ENCODE measurements around the gene BNC2.

Gene BNC2

DNA sequence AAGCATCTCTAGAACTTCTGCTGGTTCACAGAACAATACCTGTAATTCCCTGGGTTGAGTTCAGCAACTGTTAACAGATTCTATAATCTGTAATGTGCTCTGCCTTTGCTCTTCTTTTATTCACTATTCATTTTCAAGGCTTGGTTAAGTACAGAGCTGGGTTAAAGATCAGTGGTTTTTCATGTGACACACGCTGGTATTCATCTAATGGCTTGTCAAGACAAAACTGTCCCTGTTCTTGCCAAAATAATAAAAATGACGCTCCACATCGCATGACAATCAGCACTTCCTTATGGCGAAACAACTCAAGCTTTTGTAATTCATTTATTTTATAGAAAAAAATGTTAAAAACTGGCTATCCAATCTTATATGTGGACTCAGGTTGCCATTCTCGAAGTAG lies 137.9 kb downstream of the BNC2 start:
- Histone ChIP-seq H2AK5ac (ENCODE audit: low read depth, low read length) (no peak overlapping the region), H4K8ac (ENCODE audit: low read depth, low read length) (no peak overlapping the region), H3K9me3 (replicated peaks in 1 of 2; ENCODE audit: control insufficient read depth in 2 of 2, insufficient read depth in 1 of 2, low read depth in 1 of 2, low read length in 2 of 2) (no peaks in the 10 kb centered on the region), H3K23ac (ENCODE audit: low read depth, low read length, poor library complexity) (no peak overlapping the region), H2BK120ac (ENCODE audit: low read depth, low read length) (no peak overlapping the region), H2BK15ac (ENCODE audit: low read length) (no peak overlapping the region), H3K79me1 (ENCODE audit: low read depth, low read length) (no peaks in the 10 kb centered on the region), H3K4me3 (ENCODE audit: low read length in 2 of 2) (no peak overlapping the region), H3K27me3 (ENCODE audit: control insufficient read depth in 3 of 3, insufficient read depth in 3 of 3, low read depth in 1 of 3, low read length in 3 of 3) (peaks cover 0 to 42% (median 3%) of the 10 kb centered on the region in 3 experiments), H3K4me2 (ENCODE audit: insufficient read depth, low read length, poor library complexity, severe bottlenecking) (no peak overlapping the region), H2BK12ac (ENCODE audit: low read length) (no peak overlapping the region), H2AFZ (ENCODE audit: low read length) (no peak overlapping the region), H3K27ac (replicated peaks; ENCODE audit: low read length) (no peak overlapping the region), H3K18ac (ENCODE audit: low read length) (no peak overlapping the region), H4K91ac (ENCODE audit: low read depth, low read length, poor library complexity) (no peak overlapping the region), H3K4me1 (ENCODE audit: control insufficient read depth in 2 of 2, insufficient read depth in 1 of 2, low read depth in 1 of 2, low read length in 2 of 2) (peaks cover 0 to 7% of the 10 kb centered on the region in 2 donors), H3K9ac (ENCODE audit: low read depth, low read length, poor library complexity) (no peak overlapping the region), H3K14ac (ENCODE audit: low read length) (no peak overlapping the region), H2BK5ac (ENCODE audit: low read length) (no peak overlapping the region), H3K36me3 (replicated peaks in 1 of 2; ENCODE audit: control insufficient read depth in 2 of 2, insufficient read depth in 2 of 2, low read length in 2 of 2) (no peaks in the 10 kb centered on the region), H3K4ac (ENCODE audit: low read length) (no peak overlapping the region)
- no peak for DNase-seq (ENCODE audit: low spot score)
- WGBS, 2 donors (ENCODE audit: extremely low coverage in 2 of 2, insufficient read length in 2 of 2, insufficient replicate concordance in 1 of 2): no CpG with 5 or more reads among the region's 5 CpGs

GRCh38 chr9:16730162-16730561 lies 140.3 kb downstream of the BNC2 start:
- Histone ChIP-seq H3K18ac (ENCODE audit: low read length) (no peak overlapping the region), H3K4ac (ENCODE audit: low read length) (no peak overlapping the region), H3K9me3 (replicated peaks in 1 of 2; ENCODE audit: control insufficient read depth in 2 of 2, insufficient read depth in 1 of 2, low read depth in 1 of 2, low read length in 2 of 2) (no peaks in the 10 kb centered on the region), H2BK120ac (ENCODE audit: low read depth, low read length) (no peak overlapping the region), H3K4me1 (ENCODE audit: control insufficient read depth in 2 of 2, insufficient read depth in 1 of 2, low read depth in 1 of 2, low read length in 2 of 2) (peaks cover 0 to 10% of the 10 kb centered on the region in 2 donors), H3K36me3 (replicated peaks in 1 of 2; ENCODE audit: control insufficient read depth in 2 of 2, insufficient read depth in 2 of 2, low read length in 2 of 2) (no peaks in the 10 kb centered on the region), H3K9ac (ENCODE audit: low read depth, low read length, poor library complexity) (no peak overlapping the region), H2BK5ac (ENCODE audit: low read length) (no peak overlapping the region), H2AK5ac (ENCODE audit: low read depth, low read length) (no peak overlapping the region), H2BK12ac (ENCODE audit: low read length) (no peak overlapping the region), H3K23ac (ENCODE audit: low read depth, low read length, poor library complexity) (no peak overlapping the region), H4K91ac (ENCODE audit: low read depth, low read length, poor library complexity) (no peak overlapping the region), H2AFZ (ENCODE audit: low read length) (no peak overlapping the region), H3K79me1 (ENCODE audit: low read depth, low read length) (no peaks in the 10 kb centered on the region), H3K27me3 (ENCODE audit: control insufficient read depth in 3 of 3, insufficient read depth in 3 of 3, low read depth in 1 of 3, low read length in 3 of 3) (peaks cover 0 to 64% (median 3%) of the 10 kb centered on the region in 3 experiments), H3K4me3 (ENCODE audit: low read length in 2 of 2) (no peak overlapping the region), H3K4me2 (ENCODE audit: insufficient read depth, low read length, poor library complexity, severe bottlenecking) (no peak overlapping the region), H3K14ac (ENCODE audit: low read length) (no peak overlapping the region), H2BK15ac (ENCODE audit: low read length) (no peak overlapping the region), H3K27ac (replicated peaks; ENCODE audit: low read length) (no peak overlapping the region), H4K8ac (ENCODE audit: low read depth, low read length) (no peak overlapping the region)
- no CpG with 5 or more reads among the region's 5 CpGs for WGBS, 2 donors (ENCODE audit: extremely low coverage in 2 of 2, insufficient read length in 2 of 2, insufficient replicate concordance in 1 of 2)
- no peak for DNase-seq (ENCODE audit: low spot score)

GRCh38 chr9:16729651-16730050 lies 140.8 kb downstream of the BNC2 start:
- H3K27ac ChIP-seq (replicated peaks; ENCODE audit: low read length): no peak overlapping the region
- H2AFZ ChIP-seq (ENCODE audit: low read length): no peak overlapping the region
- H3K4ac ChIP-seq (ENCODE audit: low read length): no peak overlapping the region
- H3K4me2 ChIP-seq (ENCODE audit: insufficient read depth, low read length, poor library complexity, severe bottlenecking): no peak overlapping the region
- no peak overlapping the region for H2BK15ac ChIP-seq (ENCODE audit: low read length)
- H3K4me3 ChIP-seq (ENCODE audit: low read length in 2 of 2): no peak overlapping the region
- H2AK5ac ChIP-seq (ENCODE audit: low read depth, low read length): no peak overlapping the region
- H3K14ac ChIP-seq (ENCODE audit: low read length): no peak overlapping the region
- H3K23ac ChIP-seq (ENCODE audit: low read depth, low read length, poor library complexity): no peak overlapping the region
- no peak overlapping the region for H2BK12ac ChIP-seq (ENCODE audit: low read length)
- no peaks in the 10 kb centered on the region for H3K36me3 ChIP-seq (replicated peaks in 1 of 2; ENCODE audit: control insufficient read depth in 2 of 2, insufficient read depth in 2 of 2, low read length in 2 of 2)
- no CpG with 5 or more reads among the region's 4 CpGs for WGBS, 2 donors (ENCODE audit: extremely low coverage in 2 of 2, insufficient read length in 2 of 2, insufficient replicate concordance in 1 of 2)
- H4K8ac ChIP-seq (ENCODE audit: low read depth, low read length): no peak overlapping the region
- no peaks in the 10 kb centered on the region for H3K79me1 ChIP-seq (ENCODE audit: low read depth, low read length)
- H3K9me3 ChIP-seq (replicated peaks in 1 of 2; ENCODE audit: control insufficient read depth in 2 of 2, insufficient read depth in 1 of 2, low read depth in 1 of 2, low read length in 2 of 2): no peaks in the 10 kb centered on the region
- no peak overlapping the region for H3K18ac ChIP-seq (ENCODE audit: low read length)
- H3K4me1 ChIP-seq (ENCODE audit: control insufficient read depth in 2 of 2, insufficient read depth in 1 of 2, low read depth in 1 of 2, low read length in 2 of 2): peaks cover 0 to 10% of the 10 kb centered on the region in 2 donors
- no peak overlapping the region for H4K91ac ChIP-seq (ENCODE audit: low read depth, low read length, poor library complexity)
- DNase-seq (ENCODE audit: low spot score): no peak
- no peak overlapping the region for H2BK120ac ChIP-seq (ENCODE audit: low read depth, low read length)
- no peak overlapping the region for H2BK5ac ChIP-seq (ENCODE audit: low read length)
- peaks cover 0 to 65% (median 3%) of the 10 kb centered on the region in 3 experiments for H3K27me3 ChIP-seq (ENCODE audit: control insufficient read depth in 3 of 3, insufficient read depth in 3 of 3, low read depth in 1 of 3, low read length in 3 of 3)
- no peak overlapping the region for H3K9ac ChIP-seq (ENCODE audit: low read depth, low read length, poor library complexity)

GRCh38 chr9:16728137-16728508 lies 142.3 kb downstream of the BNC2 start:
- no peak overlapping the region for H2AFZ ChIP-seq (ENCODE audit: low read length)
- H3K18ac ChIP-seq (ENCODE audit: low read length): no peak overlapping the region
- H3K36me3 ChIP-seq (replicated peaks in 1 of 2; ENCODE audit: control insufficient read depth in 2 of 2, insufficient read depth in 2 of 2, low read length in 2 of 2): no peaks in the 10 kb centered on the region
- no peak overlapping the region for H2BK12ac ChIP-seq (ENCODE audit: low read length)
- H3K9me3 ChIP-seq (replicated peaks in 1 of 2; ENCODE audit: control insufficient read depth in 2 of 2, insufficient read depth in 1 of 2, low read depth in 1 of 2, low read length in 2 of 2): no peaks in the 10 kb centered on the region
- no peak overlapping the region for H3K14ac ChIP-seq (ENCODE audit: low read length)
- no peak overlapping the region for H2AK5ac ChIP-seq (ENCODE audit: low read depth, low read length)
- H3K4me3 ChIP-seq (ENCODE audit: low read length in 2 of 2): no peak overlapping the region
- H4K91ac ChIP-seq (ENCODE audit: low read depth, low read length, poor library complexity): no peak overlapping the region
- no peak overlapping the region for H2BK15ac ChIP-seq (ENCODE audit: low read length)
- H3K27ac ChIP-seq (replicated peaks; ENCODE audit: low read length): no peak overlapping the region
- no peak overlapping the region for H2BK120ac ChIP-seq (ENCODE audit: low read depth, low read length)
- H3K27me3 ChIP-seq (ENCODE audit: control insufficient read depth in 3 of 3, insufficient read depth in 3 of 3, low read depth in 1 of 3, low read length in 3 of 3): peaks cover 0 to 60% (median 3%) of the 10 kb centered on the region in 3 experiments
- H3K4me2 ChIP-seq (ENCODE audit: insufficient read depth, low read length, poor library complexity, severe bottlenecking): no peak overlapping the region
- no peaks in the 10 kb centered on the region for H3K79me1 ChIP-seq (ENCODE audit: low read depth, low read length)
- WGBS, 2 donors (ENCODE audit: extremely low coverage in 2 of 2, insufficient read length in 2 of 2, insufficient replicate concordance in 1 of 2): no CpG with 5 or more reads among the region's 3 CpGs
- peaks cover 0 to 10% of the 10 kb centered on the region in 2 donors for H3K4me1 ChIP-seq (ENCODE audit: control insufficient read depth in 2 of 2, insufficient read depth in 1 of 2, low read depth in 1 of 2, low read length in 2 of 2)
- no peak overlapping the region for H2BK5ac ChIP-seq (ENCODE audit: low read length)
- DNase-seq (ENCODE audit: low spot score): no peak
- no peak overlapping the region for H3K9ac ChIP-seq (ENCODE audit: low read depth, low read length, poor library complexity)
- H4K8ac ChIP-seq (ENCODE audit: low read depth, low read length): no peak overlapping the region
- H3K23ac ChIP-seq (ENCODE audit: low read depth, low read length, poor library complexity): no peak overlapping the region
- no peak overlapping the region for H3K4ac ChIP-seq (ENCODE audit: low read length)
